SIG-M5 treated with dmso at 0.1 percent for 504 hours (cell line): ENCODE measurements around the gene PIEZO1.

Experiments used
- DNase-seq: peaks from one replicate; lab custom pipeline; 2025; ENCODE audit not compliant: unreplicated experiment; lab: John Stamatoyannopoulos, UW

PIEZO1 gene

GRCh38 chr16:88754912-88755744 is 29.9 kb downstream of the PIEZO1 start:
- peak; percentile 52 for DNase-seq

DNA sequence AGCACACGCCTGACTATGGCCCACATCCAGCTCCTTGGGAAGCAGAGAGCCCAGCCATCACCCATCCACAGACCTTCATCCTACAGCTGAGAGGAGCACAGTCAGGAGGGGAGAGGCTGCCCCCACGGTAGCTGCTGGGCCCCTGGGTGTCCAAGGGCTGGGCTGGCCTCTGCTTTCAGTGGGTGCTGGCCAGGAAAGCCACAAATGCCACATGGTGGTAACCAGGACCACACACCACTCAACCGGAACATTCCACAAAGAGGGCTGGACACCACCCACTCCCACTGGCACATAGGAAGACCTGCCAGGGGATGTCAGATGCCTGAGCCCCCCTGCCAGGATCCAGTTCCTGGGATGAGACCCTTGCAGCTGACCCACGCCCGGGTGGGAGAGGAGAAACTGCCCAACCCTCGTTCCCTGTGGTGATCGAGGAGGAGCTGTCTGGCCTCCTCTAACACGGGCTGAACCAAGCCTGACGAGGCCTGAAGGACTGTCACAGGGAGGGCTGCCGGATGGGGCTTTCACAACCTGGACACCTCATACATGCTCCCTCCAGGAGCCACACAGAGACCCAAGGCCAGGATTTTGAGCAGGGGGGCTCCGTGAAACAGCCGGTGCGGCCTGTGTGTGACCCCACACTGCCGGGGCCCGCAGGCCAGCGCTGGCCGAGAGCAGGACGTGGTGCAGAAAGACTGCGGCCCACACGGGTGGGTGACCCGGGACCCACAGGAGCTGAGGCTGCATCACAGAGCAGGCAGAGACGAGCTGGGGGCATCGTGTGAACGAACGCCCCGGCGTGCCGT is 30.7 kb downstream of the PIEZO1 start:
- DNase-seq, result no peak

- no peak for DNase-seq
These were observed 31.4 kb downstream of the PIEZO1 start for GRCh38 chr16:88753602-88754001.

DNA sequence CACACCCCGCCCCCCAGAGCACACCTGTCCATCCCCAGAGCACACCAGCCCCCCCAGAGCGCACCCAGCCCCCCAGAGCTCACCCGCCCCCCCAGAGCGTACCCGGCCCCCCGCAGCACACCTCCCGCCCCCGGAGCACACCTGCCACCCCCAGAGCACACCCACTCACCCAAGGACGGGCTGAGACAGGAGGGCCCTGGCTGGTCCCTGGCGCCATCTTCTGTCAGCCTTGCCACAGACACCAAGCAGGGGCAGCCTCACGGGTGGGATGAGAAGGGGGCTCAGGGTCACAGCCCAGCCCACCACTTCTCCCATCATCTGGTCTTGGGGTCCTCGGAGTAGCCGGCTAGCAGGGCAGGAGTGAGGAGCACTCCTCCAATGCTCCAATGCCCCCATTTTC is 31.8 kb downstream of the PIEZO1 start:
- DNase-seq, result no peak

- DNase-seq, result no peak
These were observed 32.5 kb downstream of the PIEZO1 start for GRCh38 chr16:88752386-88753002.

GRCh38 chr16:88750854-88751253 is 34.2 kb downstream of the PIEZO1 start:
- DNase-seq, result no peak

DNA sequence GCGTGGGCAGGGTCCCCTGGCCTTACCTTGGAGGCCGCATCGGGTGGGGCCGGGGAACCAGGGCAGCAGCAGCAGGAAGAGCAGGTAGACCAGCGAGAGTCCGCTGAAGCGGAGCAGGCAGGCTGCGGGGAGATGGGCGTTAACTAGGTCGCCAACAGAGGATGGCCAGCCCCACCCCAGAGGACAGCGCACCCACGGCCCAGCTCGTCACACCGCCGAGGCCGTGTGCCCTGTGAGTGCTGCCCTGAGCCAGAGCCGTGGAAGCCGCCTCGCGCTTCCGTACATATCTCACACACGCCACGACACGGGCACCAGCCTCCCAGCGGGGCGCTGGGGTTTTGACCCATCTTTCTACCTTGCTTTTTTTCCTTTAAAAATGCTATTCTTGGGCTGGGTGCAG is 35.7 kb downstream of the PIEZO1 start:
- no peak for DNase-seq

- no peak for DNase-seq
These were observed 36.7 kb downstream of the PIEZO1 start for GRCh38 chr16:88748364-88748763.

GRCh38 chr16:88747588-88748301 is 37.3 kb downstream of the PIEZO1 start:
- DNase-seq, result peak; percentile 84

GRCh38 chr16:88746506-88746905 is 38.5 kb downstream of the PIEZO1 start:
- no peak for DNase-seq

GRCh38 chr16:88744577-88745521 is 40.2 kb downstream of the PIEZO1 start:
- no peak for DNase-seq

GRCh38 chr16:88743693-88744576 is 41.1 kb downstream of the PIEZO1 start:
- DNase-seq, result peak; percentile 27

DNA sequence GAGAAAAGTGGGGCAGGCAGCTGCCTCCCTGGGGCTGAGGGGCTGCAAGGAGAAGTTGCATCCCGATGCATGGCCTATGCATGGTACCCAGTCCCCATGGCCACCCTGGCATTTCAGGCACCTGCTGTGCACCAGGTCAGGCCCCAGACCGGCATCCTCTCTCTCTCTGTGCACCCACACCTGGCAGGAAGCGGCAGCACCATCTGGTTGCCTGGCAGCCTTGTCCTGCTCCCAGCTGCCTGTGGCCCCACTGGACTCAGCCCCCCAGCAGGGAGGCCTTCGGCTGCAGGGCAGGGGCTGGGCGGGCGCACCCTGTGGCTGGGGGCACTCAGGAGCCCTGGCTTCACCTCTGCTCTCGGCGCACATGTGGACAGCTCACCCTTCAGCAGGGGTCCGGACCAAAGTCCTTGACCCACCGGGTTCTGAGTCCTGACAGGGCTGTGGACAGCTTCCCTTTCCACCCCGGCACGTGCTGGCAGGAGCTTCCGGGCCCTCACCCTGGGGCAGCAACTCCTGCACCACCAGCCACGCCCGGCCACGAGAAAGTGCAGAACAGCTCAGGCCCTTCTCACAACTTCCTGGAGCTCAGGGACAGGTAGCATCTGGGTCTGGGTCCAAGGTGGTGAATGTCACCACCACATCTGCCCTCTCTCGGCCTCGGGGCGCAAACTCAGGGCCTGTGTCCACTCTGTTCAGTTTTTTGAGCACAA is 42.0 kb downstream of the PIEZO1 start:
- DNase-seq, result no peak

DNA sequence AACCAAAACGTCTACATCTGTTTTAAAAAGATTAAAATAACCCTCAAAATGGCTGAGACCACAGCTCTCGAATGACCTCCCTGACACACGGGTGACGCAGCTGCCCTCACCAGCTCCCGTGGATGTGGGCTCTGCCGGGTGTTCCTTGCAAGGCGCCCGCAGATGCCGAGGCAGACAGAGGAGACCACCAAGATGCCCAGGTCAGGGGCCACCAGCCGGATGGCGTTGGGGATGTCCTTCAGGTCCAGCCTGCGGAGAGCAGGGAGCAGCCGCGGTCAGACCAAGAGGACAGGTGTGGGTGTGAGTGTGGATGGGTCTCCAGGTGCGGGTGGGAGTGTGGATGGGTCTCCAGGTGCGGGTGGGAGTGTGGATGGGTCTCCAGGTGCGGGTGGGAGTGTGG is 43.7 kb downstream of the PIEZO1 start:
- DNase-seq, result no peak

GRCh38 chr16:88740727-88741055 is 44.3 kb downstream of the PIEZO1 start:
- no peak for DNase-seq

GRCh38 chr16:88739977-88740726 is 44.9 kb downstream of the PIEZO1 start:
- no peak for DNase-seq

DNA sequence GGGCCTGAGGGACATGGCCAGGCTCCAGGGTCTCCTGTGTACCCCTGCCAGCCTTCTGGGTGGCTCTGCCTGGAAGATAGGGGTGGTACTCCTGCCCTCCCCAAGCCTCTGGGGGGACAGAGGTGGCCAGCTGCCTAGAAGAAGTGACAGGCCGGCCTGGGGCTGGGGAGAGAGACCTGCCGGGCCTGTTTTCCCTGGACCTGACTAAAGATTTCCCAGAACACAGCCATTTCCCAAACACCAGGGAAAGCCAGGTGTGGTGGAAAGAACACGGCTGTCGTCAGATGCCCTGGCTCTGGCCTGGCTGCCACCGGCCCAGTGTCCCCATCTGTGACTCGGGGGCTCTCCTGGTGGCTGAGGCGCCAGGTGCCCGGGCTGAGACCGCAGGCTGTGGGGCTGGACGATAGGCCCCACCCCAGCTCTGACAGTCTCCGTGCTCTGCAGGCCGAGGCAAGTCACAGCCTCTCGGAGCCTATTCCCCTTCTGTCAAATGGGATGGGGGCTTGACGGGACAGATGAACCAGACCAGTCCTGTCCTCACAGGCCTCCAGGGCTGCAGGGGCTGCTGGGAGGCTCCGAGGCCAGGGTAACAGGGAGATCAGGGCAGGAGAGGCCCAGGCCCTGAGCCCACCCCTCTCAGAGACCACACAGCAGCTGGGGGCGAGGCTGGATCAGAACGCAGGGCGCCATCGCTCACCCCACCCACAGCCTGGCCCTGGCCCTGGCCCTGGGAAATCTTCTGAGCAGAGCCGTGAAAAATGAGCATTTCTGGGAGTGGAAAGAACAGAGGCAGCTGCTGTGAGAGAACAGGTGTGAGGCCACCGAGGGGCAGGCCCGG is 45.7 kb downstream of the PIEZO1 start:
- no peak for DNase-seq
